ENCODE data around the gene RAF1. TPM values are rescaled to one million over a fixed set of nuclear protein-coding genes. Genes with fewer than 3 reads are reported as not detected.
"Not testable (repeated sequence)": the region's sequence is repeated elsewhere in the genome, so short reads cannot be mapped to it uniquely, and the experiment has no call there.

RAF1 gene
- 91.0 and 93.0 TPM in 2 replicates for total RNA-seq

- intact Hi-C loops (cut with micrococcal nuclease) = loop anchor here (1.0 to 5.0 kb wide), 6 partner anchors 42 to 180 kb away; partner anchors contain the start of genes MKRN2, RPL32 and TSEN2
Measured at GRCh38 chr3:12663936-12664908, at the start of gene RAF1. RAF1 (minus strand) TSS chr3:12664117; CDS start chr3:12618721, 45,396 bp downstream.

GRCh38 chr3:12710062-12710461 is 46.1 kb upstream of the RAF1 start:
- intact Hi-C loops (cut with micrococcal nuclease) = no loop called here

- intact Hi-C loops (cut with micrococcal nuclease) = no loop called here
Measured at GRCh38 chr3:12709334-12709733, 45.4 kb upstream of the RAF1 start.

GRCh38 chr3:12708584-12709192 is 44.8 kb upstream of the RAF1 start:
- intact Hi-C loops (cut with micrococcal nuclease) = no loop called here

GRCh38 chr3:12707449-12707848 is 43.5 kb upstream of the RAF1 start:
- intact Hi-C loops (cut with micrococcal nuclease) = no loop called here

GRCh38 chr3:12706504-12707253 is 42.8 kb upstream of the RAF1 start:
- intact Hi-C loops (cut with micrococcal nuclease) = no loop called here

GRCh38 chr3:12705981-12706380 is 42.1 kb upstream of the RAF1 start:
- intact Hi-C loops (cut with micrococcal nuclease) = no loop called here

- intact Hi-C loops (cut with micrococcal nuclease) = no loop called here
Measured at GRCh38 chr3:12705374-12705926, 41.5 kb upstream of the RAF1 start.

- intact Hi-C loops (cut with micrococcal nuclease) = no loop called here
Measured at GRCh38 chr3:12702501-12702900, 38.6 kb upstream of the RAF1 start.

GRCh38 chr3:12701601-12702000 is 37.7 kb upstream of the RAF1 start:
- intact Hi-C loops (cut with micrococcal nuclease) = not testable (repeated sequence)

- intact Hi-C loops (cut with micrococcal nuclease) = no loop called here
Measured at GRCh38 chr3:12700800-12701199, 36.9 kb upstream of the RAF1 start.

- intact Hi-C loops (cut with micrococcal nuclease) = no loop called here
Measured at GRCh38 chr3:12695916-12696315, 32.0 kb upstream of the RAF1 start.

GRCh38 chr3:12695112-12695511 is 31.2 kb upstream of the RAF1 start:
- intact Hi-C loops (cut with micrococcal nuclease) = no loop called here

GRCh38 chr3:12692444-12692843 is 28.5 kb upstream of the RAF1 start:
- intact Hi-C loops (cut with micrococcal nuclease) = no loop called here

- intact Hi-C loops (cut with micrococcal nuclease) = no loop called here
Measured at GRCh38 chr3:12689997-12690711, 26.2 kb upstream of the RAF1 start.

GRCh38 chr3:12687948-12688347 is 24.0 kb upstream of the RAF1 start:
- intact Hi-C loops (cut with micrococcal nuclease) = no loop called here

- intact Hi-C loops (cut with micrococcal nuclease) = no loop called here
Measured at GRCh38 chr3:12686096-12686495, 22.2 kb upstream of the RAF1 start.

- intact Hi-C loops (cut with micrococcal nuclease) = no loop called here
Measured at GRCh38 chr3:12681943-12682390, 18.1 kb upstream of the RAF1 start.

GRCh38 chr3:12681089-12681942 is 17.4 kb upstream of the RAF1 start:
- intact Hi-C loops (cut with micrococcal nuclease) = no loop called here

GRCh38 chr3:12679468-12679867 is 15.6 kb upstream of the RAF1 start:
- intact Hi-C loops (cut with micrococcal nuclease) = no loop called here
